ENCODE measurements around the gene SEC11C.
"Not testable (repeated sequence)": the region's sequence is repeated elsewhere in the genome, so short reads cannot be mapped to it uniquely, and the experiment has no call there.

The SEC11C gene

DNA sequence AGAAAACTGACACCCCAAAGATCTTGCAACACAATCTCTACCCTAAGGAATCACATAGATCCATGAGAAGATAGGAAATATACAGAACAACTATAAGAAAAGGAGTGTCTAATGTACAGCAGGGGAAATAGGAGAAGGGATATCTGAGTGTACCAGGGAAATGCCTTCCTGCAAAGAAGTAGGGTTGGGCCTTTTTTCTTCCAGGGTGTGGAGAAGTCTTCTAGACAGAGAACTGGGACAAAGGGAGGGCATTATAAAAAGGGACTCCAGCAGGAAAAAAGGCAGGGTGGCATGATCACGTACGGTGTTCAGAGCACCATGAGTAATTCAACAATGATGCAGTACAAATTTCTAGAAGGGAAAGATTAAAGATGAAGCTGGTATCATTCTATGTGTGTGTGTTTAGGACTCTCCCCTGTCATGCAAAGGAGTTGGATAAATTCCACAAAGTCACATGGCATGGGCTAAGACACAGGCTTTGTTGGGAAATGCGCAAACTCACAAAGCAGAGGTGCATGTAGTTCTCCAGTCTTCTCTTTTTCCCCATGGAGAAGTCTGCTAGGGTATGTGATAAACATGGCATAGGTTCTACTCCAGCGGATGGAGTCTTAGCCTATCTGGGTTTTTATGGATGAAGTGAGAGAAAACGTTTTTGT is 6.7 kb upstream of the SEC11C start:
- TF ChIP-seq JUND (IDR thresholded peaks at IDR 0.05; ENCODE audit: low read depth) = no peak
- in situ Hi-C loops (cut with HindIII; ENCODE audit: low pct_unique_long_range_greater_than_20kb, low sequenced_read_pairs) = no loop called here
- DNase-seq (ENCODE audit: low read depth in 1 of 2, low spot score in 1 of 2) = no peak

DNA sequence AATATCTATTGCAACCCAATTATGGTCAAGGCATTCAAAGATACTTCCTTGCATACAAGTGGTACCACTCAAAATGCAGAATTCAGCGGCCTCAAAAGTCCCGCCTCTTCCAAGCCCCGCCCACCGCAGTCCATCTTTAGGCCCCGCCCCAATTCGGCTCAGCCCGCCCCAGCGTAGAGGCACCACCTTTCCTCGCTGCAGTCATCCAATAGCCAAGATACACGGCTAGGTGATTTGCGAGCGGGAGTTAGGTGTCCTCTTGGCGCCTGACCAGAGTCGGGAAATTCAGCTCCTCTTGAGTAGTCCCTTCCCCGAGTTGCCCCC is 431 bp upstream of the SEC11C start:
- DNase-seq (ENCODE audit: low read depth in 1 of 2, low spot score in 1 of 2) = peak; percentile 87 to 93
- TF ChIP-seq JUND (IDR thresholded peaks at IDR 0.05; ENCODE audit: low read depth) = no peak

DNA sequence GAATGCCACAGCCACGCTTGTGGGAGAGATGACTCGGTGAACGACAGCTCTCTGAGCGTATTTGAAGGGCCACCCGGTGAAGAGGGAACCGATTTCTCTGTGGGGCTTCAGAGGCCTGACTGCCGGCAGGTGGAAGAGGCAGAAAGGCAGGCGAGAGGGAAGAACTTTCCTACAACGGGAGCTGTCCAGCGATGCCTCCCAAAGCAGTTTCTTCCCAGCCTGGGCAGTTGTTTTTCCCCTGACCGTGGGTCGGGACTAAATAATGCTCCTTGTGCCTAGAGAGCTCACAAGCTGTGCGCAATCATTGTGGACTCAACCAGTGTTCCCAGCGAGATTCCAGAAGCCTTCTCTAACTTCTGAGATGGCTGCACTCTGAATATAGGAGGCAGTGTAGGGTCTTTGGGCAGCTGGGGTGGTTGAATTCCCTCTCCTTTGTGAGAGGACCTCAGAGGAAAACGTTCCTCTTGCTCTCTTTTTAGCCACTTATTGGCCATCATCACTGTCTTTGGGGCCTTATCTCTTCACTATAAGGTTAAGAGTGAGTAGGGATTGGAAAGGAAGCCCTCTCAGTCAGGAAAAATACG is 710 bp downstream of the SEC11C start:
- no peak for TF ChIP-seq JUND (IDR thresholded peaks at IDR 0.05; ENCODE audit: low read depth)
- in situ Hi-C loops (cut with HindIII; ENCODE audit: low pct_unique_long_range_greater_than_20kb, low sequenced_read_pairs) = no loop called here
- peak; percentile 33 to 48 for DNase-seq (ENCODE audit: low read depth in 1 of 2, low spot score in 1 of 2)

More for the DNA sequence above, 431 bp upstream of the SEC11C start:
- in situ Hi-C loops (cut with HindIII; ENCODE audit: low pct_unique_long_range_greater_than_20kb, low sequenced_read_pairs) = no loop called here

- no peak for TF ChIP-seq JUND (IDR thresholded peaks at IDR 0.05; ENCODE audit: low read depth)
- no peak for DNase-seq (ENCODE audit: low read depth in 1 of 2, low spot score in 1 of 2)
- in situ Hi-C loops (cut with HindIII; ENCODE audit: low pct_unique_long_range_greater_than_20kb, low sequenced_read_pairs) = no loop called here
These were observed 1.8 kb downstream of the SEC11C start for GRCh38 chr18:59141294-59142068.

- no peak for DNase-seq (ENCODE audit: low read depth in 1 of 2, low spot score in 1 of 2)
- no peak for TF ChIP-seq JUND (IDR thresholded peaks at IDR 0.05; ENCODE audit: low read depth)
These were observed 2.6 kb downstream of the SEC11C start for GRCh38 chr18:59142274-59142673.

GRCh38 chr18:59142800-59143416 is 3.2 kb downstream of the SEC11C start:
- DNase-seq (ENCODE audit: low read depth in 1 of 2, low spot score in 1 of 2); in situ Hi-C loops (cut with HindIII; ENCODE audit: low pct_unique_long_range_greater_than_20kb, low sequenced_read_pairs): not testable (repeated sequence)

More at GRCh38 chr18:59142274-59142673, 2.6 kb downstream of the SEC11C start:
- in situ Hi-C loops (cut with HindIII; ENCODE audit: low pct_unique_long_range_greater_than_20kb, low sequenced_read_pairs) = no loop called here

GRCh38 chr18:59143441-59143840 is 3.8 kb downstream of the SEC11C start:
- no peak for TF ChIP-seq JUND (IDR thresholded peaks at IDR 0.05; ENCODE audit: low read depth)
- no peak for DNase-seq (ENCODE audit: low read depth in 1 of 2, low spot score in 1 of 2)
- in situ Hi-C loops (cut with HindIII; ENCODE audit: low pct_unique_long_range_greater_than_20kb, low sequenced_read_pairs) = no loop called here

DNA sequence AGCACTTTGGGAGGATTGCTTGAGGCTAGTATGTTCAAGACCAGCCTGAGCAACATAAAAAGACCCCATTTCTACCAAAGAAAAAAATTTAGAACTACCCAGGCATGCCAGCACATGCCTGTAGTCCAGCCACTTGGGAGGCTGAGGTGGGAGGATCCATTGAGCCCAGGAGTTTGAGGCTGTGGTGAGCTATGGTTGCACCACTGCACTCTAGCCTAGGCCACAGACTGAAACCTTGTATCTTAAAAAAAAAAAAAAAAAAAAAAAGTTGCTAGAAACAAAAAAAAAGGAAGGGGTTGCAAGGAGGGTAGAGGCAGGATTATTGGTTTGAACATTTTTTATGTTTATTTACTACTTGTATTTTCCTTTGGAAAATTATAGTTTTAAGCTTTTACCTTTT is 4.8 kb downstream of the SEC11C start:
- no peak for DNase-seq (ENCODE audit: low read depth in 1 of 2, low spot score in 1 of 2)
- in situ Hi-C loops (cut with HindIII; ENCODE audit: low pct_unique_long_range_greater_than_20kb, low sequenced_read_pairs) = no loop called here
- no peak for TF ChIP-seq JUND (IDR thresholded peaks at IDR 0.05; ENCODE audit: low read depth)

- peak in 1 of 2 experiments; percentile 45 for DNase-seq (ENCODE audit: low read depth in 1 of 2, low spot score in 1 of 2)
- in situ Hi-C loops (cut with HindIII; ENCODE audit: low pct_unique_long_range_greater_than_20kb, low sequenced_read_pairs) = no loop called here
- TF ChIP-seq JUND (IDR thresholded peaks at IDR 0.05; ENCODE audit: low read depth) = no peak
These were observed 5.4 kb downstream of the SEC11C start for GRCh38 chr18:59145055-59145454.

GRCh38 chr18:59148192-59148591 is 8.5 kb downstream of the SEC11C start:
- in situ Hi-C loops (cut with HindIII; ENCODE audit: low pct_unique_long_range_greater_than_20kb, low sequenced_read_pairs) = no loop called here
- no peak for TF ChIP-seq JUND (IDR thresholded peaks at IDR 0.05; ENCODE audit: low read depth)

DNA sequence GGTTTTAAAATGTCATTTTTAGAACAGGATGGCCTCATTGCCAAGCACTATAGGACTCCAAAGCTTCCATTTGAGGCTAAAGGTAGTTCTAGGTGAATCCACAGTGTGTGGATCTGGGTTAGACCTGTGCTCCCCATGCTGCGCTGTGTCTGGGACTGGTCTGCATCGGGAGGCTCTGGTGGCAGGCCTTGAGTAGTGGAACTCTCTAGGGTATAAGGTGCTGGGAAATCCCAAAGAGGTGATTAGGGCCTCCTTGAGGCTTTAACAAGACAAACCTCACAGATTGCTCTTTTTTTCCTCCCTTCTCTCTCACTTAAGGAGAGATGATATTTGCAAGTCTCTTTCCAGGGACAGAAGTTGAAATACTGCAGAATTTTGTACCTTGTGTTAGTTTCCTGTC is 9.3 kb downstream of the SEC11C start:
- no peak for DNase-seq (ENCODE audit: low read depth in 1 of 2, low spot score in 1 of 2)
- in situ Hi-C loops (cut with HindIII; ENCODE audit: low pct_unique_long_range_greater_than_20kb, low sequenced_read_pairs) = no loop called here
- no peak for TF ChIP-seq JUND (IDR thresholded peaks at IDR 0.05; ENCODE audit: low read depth)

More at GRCh38 chr18:59148192-59148591, 8.5 kb downstream of the SEC11C start:
- no peak for DNase-seq (ENCODE audit: low read depth in 1 of 2, low spot score in 1 of 2)

GRCh38 chr18:59149416-59149815 is 9.7 kb downstream of the SEC11C start:
- no peak for TF ChIP-seq JUND (IDR thresholded peaks at IDR 0.05; ENCODE audit: low read depth)
- in situ Hi-C loops (cut with HindIII; ENCODE audit: low pct_unique_long_range_greater_than_20kb, low sequenced_read_pairs) = no loop called here
- DNase-seq (ENCODE audit: low read depth in 1 of 2, low spot score in 1 of 2) = no peak

GRCh38 chr18:59150236-59150635 is 10.6 kb downstream of the SEC11C start:
- no peak for TF ChIP-seq JUND (IDR thresholded peaks at IDR 0.05; ENCODE audit: low read depth)
- no peak for DNase-seq (ENCODE audit: low read depth in 1 of 2, low spot score in 1 of 2)
- in situ Hi-C loops (cut with HindIII; ENCODE audit: low pct_unique_long_range_greater_than_20kb, low sequenced_read_pairs) = no loop called here
